Measurements from ENCODE around the gene IGDCC3. TPM values are rescaled to one million over a fixed set of nuclear protein-coding genes. Genes with fewer than 3 reads are reported as not detected.
"Not testable (repeated sequence)": the region's sequence is repeated elsewhere in the genome, so short reads cannot be mapped to it uniquely, and the experiment has no call there.

Gene IGDCC3
- total RNA-seq, 1 donor from 2014 or later: not detected

GRCh38 chr15:65399001-65399706 is 21.4 kb upstream of the IGDCC3 start:
- ATAC-seq (no peak), DNase-seq (no peak)
- Histone ChIP-seq H3K27ac (no peak overlapping the region), H3K36me3 (no peaks in the 10 kb centered on the region), H3K4me1 (no peaks in the 10 kb centered on the region), H3K9me3 (no peaks in the 10 kb centered on the region), H3K27me3 (ENCODE audit: low read depth) (peaks cover 65% of the 10 kb centered on the region), H3K4me3 (no peak overlapping the region)
- intact Hi-C loops (cut with DNase I): no loop called here
- TF ChIP-seq CTCF (IDR thresholded peaks at IDR 0.05): no peak

GRCh38 chr15:65398486-65398885 is 20.7 kb upstream of the IGDCC3 start:
- H3K36me3 ChIP-seq; H3K9me3 ChIP-seq; intact Hi-C loops (cut with DNase I); ATAC-seq; DNase-seq; H3K4me1 ChIP-seq; H3K4me3 ChIP-seq; H3K27ac ChIP-seq: not testable (repeated sequence)
- H3K27me3 ChIP-seq (ENCODE audit: low read depth): peaks cover 65% of the 10 kb centered on the region

GRCh38 chr15:65396965-65397317 is 19.1 kb upstream of the IGDCC3 start:
- intact Hi-C loops (cut with DNase I): no loop called here
- no peak overlapping the region for H3K4me3 ChIP-seq
- no peaks in the 10 kb centered on the region for H3K36me3 ChIP-seq
- DNase-seq: no peak
- H3K4me1 ChIP-seq: no peaks in the 10 kb centered on the region
- no peak for ATAC-seq
- no peak for TF ChIP-seq CTCF (IDR thresholded peaks at IDR 0.05)
- H3K27ac ChIP-seq: no peak overlapping the region
- H3K27me3 ChIP-seq (ENCODE audit: low read depth): peaks cover 52% of the 10 kb centered on the region
- H3K9me3 ChIP-seq: no peaks in the 10 kb centered on the region

- no peak for TF ChIP-seq CTCF (IDR thresholded peaks at IDR 0.05)
- Histone ChIP-seq H3K27ac (no peak overlapping the region), H3K4me3 (no peak overlapping the region), H3K9me3 (no peaks in the 10 kb centered on the region), H3K36me3 (no peaks in the 10 kb centered on the region), H3K4me1 (no peaks in the 10 kb centered on the region), H3K27me3 (ENCODE audit: low read depth) (peaks cover 49% of the 10 kb centered on the region)
- ATAC-seq (no peak), DNase-seq (no peak)
- intact Hi-C loops (cut with DNase I): no loop called here
Observed at GRCh38 chr15:65396283-65396964, 18.6 kb upstream of the IGDCC3 start.

- ATAC-seq (no peak), DNase-seq (no peak)
- Histone ChIP-seq H3K27ac (no peak overlapping the region), H3K27me3 (ENCODE audit: low read depth) (peaks cover 48% of the 10 kb centered on the region), H3K9me3 (no peaks in the 10 kb centered on the region), H3K36me3 (no peaks in the 10 kb centered on the region), H3K4me3 (no peak overlapping the region), H3K4me1 (no peaks in the 10 kb centered on the region)
- intact Hi-C loops (cut with DNase I): no loop called here
- no peak for TF ChIP-seq CTCF (IDR thresholded peaks at IDR 0.05)
Observed at GRCh38 chr15:65395567-65396202, 17.9 kb upstream of the IGDCC3 start.

- no peak for DNase-seq
- TF ChIP-seq CTCF (IDR thresholded peaks at IDR 0.05): no peak
Observed at GRCh38 chr15:65394936-65395335, 17.1 kb upstream of the IGDCC3 start.

More at GRCh38 chr15:65394936-65395335, 17.1 kb upstream of the IGDCC3 start:
- Histone ChIP-seq H3K36me3 (no peaks in the 10 kb centered on the region), H3K27ac (no peak overlapping the region), H3K27me3 (ENCODE audit: low read depth) (peaks cover 45% of the 10 kb centered on the region), H3K4me1 (no peaks in the 10 kb centered on the region), H3K4me3 (no peak overlapping the region), H3K9me3 (no peaks in the 10 kb centered on the region)
- intact Hi-C loops (cut with DNase I): no loop called here
- ATAC-seq: no peak

Measured in lower lobe of right lung (tissue), 2 donors.